Uterus (tissue), 2 donors: ENCODE results near the gene CDC20.

Source experiments
- POLR2A ChIP-seq, 2 donors: fragments of 450-650 bp; IDR thresholded peaks; one replicate each; pipeline ENCODE4 v1.6.1; 2016; ENCODE audit warnings: antibody characterized with exemption in 2 of 2, mild to moderate bottlenecking in 1 of 2, moderate library complexity in 1 of 2
- TF ChIP-seq, protein P1 (sequence below), 4 experiments: fragments of 200-600 bp in 2 of 4; fragments of 450-650 bp in 2 of 4; sonication (generic) in 2 of 4; IDR thresholded peaks; one replicate each; pipeline ENCODE4 v1.5.1; 2016 to 2019; ENCODE audit warnings: antibody characterized with exemption in 4 of 4, mild to moderate bottlenecking in 2 of 4, moderate library complexity in 1 of 4

DNA sequence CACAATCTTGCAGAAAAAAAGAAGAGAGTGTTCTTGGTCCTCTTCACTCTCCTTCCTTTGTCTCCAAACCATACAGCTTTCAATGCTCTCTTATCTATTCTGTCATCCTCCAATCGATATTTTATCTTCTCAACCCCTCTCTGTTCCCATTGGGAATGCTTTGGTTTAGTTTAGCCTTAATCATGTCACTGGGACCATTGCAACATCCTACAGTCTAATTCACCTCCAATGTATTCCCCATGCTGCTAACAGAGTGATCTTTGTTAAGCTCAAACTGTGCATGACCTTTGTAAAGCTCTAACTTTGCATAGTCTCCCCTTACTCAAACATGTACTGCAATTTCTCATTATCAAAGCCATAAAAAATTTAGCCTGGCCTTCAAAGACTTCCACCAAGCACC is 18.2 kb upstream of the CDC20 start:
- TF ChIP-seq POLR2A (IDR thresholded peaks at IDR 0.05) = no peak
- TF ChIP-seq, protein P1, sequence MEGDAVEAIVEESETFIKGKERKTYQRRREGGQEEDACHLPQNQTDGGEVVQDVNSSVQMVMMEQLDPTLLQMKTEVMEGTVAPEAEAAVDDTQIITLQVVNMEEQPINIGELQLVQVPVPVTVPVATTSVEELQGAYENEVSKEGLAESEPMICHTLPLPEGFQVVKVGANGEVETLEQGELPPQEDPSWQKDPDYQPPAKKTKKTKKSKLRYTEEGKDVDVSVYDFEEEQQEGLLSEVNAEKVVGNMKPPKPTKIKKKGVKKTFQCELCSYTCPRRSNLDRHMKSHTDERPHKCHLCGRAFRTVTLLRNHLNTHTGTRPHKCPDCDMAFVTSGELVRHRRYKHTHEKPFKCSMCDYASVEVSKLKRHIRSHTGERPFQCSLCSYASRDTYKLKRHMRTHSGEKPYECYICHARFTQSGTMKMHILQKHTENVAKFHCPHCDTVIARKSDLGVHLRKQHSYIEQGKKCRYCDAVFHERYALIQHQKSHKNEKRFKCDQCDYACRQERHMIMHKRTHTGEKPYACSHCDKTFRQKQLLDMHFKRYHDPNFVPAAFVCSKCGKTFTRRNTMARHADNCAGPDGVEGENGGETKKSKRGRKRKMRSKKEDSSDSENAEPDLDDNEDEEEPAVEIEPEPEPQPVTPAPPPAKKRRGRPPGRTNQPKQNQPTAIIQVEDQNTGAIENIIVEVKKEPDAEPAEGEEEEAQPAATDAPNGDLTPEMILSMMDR (IDR thresholded peaks at IDR 0.05) = no peak
